Neural cell (in vitro differentiated cells): ENCODE measurements around the gene AIMP1.

Experiments
- CTCF ChIP-seq: fragments of 450-650 bp; IDR thresholded peaks from 2 replicates; pipeline ENCODE4 v1.5.1; 2014; ENCODE audit warnings: antibody characterized with exemption, mild to moderate bottlenecking, moderate library complexity; ENCODE audit not compliant: poor library complexity, severe bottlenecking
- EZH2 ChIP-seq: fragments of 200-600, 300-800 bp; shearing (Covaris generic), sonication (generic); IDR thresholded peaks from 2 replicates; pipeline ENCODE4 v1.6.1; 2014; ENCODE audit warnings: antibody characterized with exemption, low read length, borderline replicate concordance, mild to moderate bottlenecking; ENCODE audit not compliant: insufficient read depth, poor library complexity, severe bottlenecking
- POLR2AphosphoS5 ChIP-seq: IDR thresholded peaks from 2 replicates; pipeline ENCODE4 v1.6.1; 2012
- RAD21 ChIP-seq: fragments of 450-650 bp; conservative IDR thresholded peaks from 2 replicates; pipeline ENCODE4 v1.6.1; 2014; ENCODE audit warnings: antibody characterized with exemption, mild to moderate bottlenecking, moderate library complexity

- no peak for TF ChIP-seq CTCF
- TF ChIP-seq EZH2: no peak
- no peak for TF ChIP-seq RAD21
- no peak for TF ChIP-seq POLR2AphosphoS5
Observed at GRCh38 chr4:106333186-106333585, 16.8 kb downstream of the AIMP1 start.
